SK-N-SH (cell line): ENCODE results near the gene SLC7A14. TPM values are rescaled to one million over a fixed set of nuclear protein-coding genes. Genes with fewer than 3 reads are reported as not detected.

Source experiments
- CTCF ChIA-PET: fragments of 300-600, 350-600 bp; formaldehyde crosslinking; extraction: SDS; loops from one replicate; lab custom pipeline; 2021; lab: Yijun Ruan, JAX
- POLR2A ChIA-PET: fragments of 350-600 bp; sonication (Branson Sonifier 250); formaldehyde crosslinking; extraction: SDS; loops from one replicate; lab custom pipeline; 2020; ENCODE audit warnings: antibody characterized with exemption, inconsistent platforms; lab: Yijun Ruan, JAX
- DNase-seq: peaks from one replicate; pipeline ENCODE4 v3.0.0; 2012
- H2AFZ ChIP-seq: fragments of 200-600 bp; sonication (generic); 2 replicates; pipeline ENCODE4 v1.8.1; 2016; ENCODE audit warnings: antibody characterized with exemption, mild to moderate bottlenecking, low read depth
- H3F3A ChIP-seq: fragments of 200-600 bp; sonication (generic); replicated peaks from 2 replicates; pipeline ENCODE3; 2016; ENCODE audit warnings: antibody characterized with exemption, mild to moderate bottlenecking; ENCODE audit not compliant: insufficient read depth
- H3K27ac ChIP-seq, 2 experiments: fragments of 200-500 bp in 1 of 2; fragments of 200-600 bp in 1 of 2; sonication (Bioruptor generic) in 1 of 2; sonication (generic), shearing (Covaris generic) in 1 of 2; 2 replicates each; pipeline versions ENCODE4 v1.5.1 to v1.6.1; 2014 to 2016; ENCODE audit warnings: low read depth in 2 of 2, inconsistent platforms in 1 of 2, low read length in 1 of 2, mild to moderate bottlenecking in 1 of 2, mixed read lengths in 1 of 2
- H3K27me3 ChIP-seq: fragments of 200-600 bp; sonication (generic), shearing (Covaris generic); 2 replicates; pipeline ENCODE4 v1.6.1; 2016; ENCODE audit warnings: mixed run types; ENCODE audit not compliant: insufficient read depth
- H3K36me3 ChIP-seq, 2 experiments: fragments of 200-500 bp in 1 of 2; fragments of 200-600 bp in 1 of 2; sonication (Bioruptor generic) in 1 of 2; sonication (generic) in 1 of 2; replicated peaks in 1 of 2; 2 replicates each; pipeline versions ENCODE3 to v1.5.1; 2014 to 2016; ENCODE audit warnings: low read length in 1 of 2, mild to moderate bottlenecking in 1 of 2; ENCODE audit not compliant: insufficient read depth in 2 of 2, control insufficient read depth in 1 of 2
- H3K4me1 ChIP-seq, 2 experiments: fragments of 200-500 bp in 1 of 2; fragments of 200-600 bp in 1 of 2; sonication (Bioruptor generic) in 1 of 2; sonication (generic), shearing (Covaris generic) in 1 of 2; 2 replicates each; pipeline versions ENCODE4 v1.5.1 to v1.6.1; 2014 to 2016; ENCODE audit warnings: low read depth in 1 of 2, low read length in 1 of 2, mixed run types in 1 of 2; ENCODE audit not compliant: insufficient read depth in 2 of 2, control insufficient read depth in 1 of 2
- H3K4me2 ChIP-seq: fragments of 200-600 bp; sonication (generic), shearing (Covaris generic); 2 replicates; pipeline ENCODE4 v1.6.1; 2017; ENCODE audit warnings: mixed run types
- H3K4me3 ChIP-seq, 2 experiments: fragments of 200-500 bp in 1 of 2; fragments of 200-600 bp in 1 of 2; sonication (Bioruptor generic) in 1 of 2; sonication (generic), shearing (Covaris generic) in 1 of 2; 2 replicates each; pipeline versions ENCODE4 v1.5.1 to v1.8.1; 2014 to 2016; ENCODE audit warnings: low read depth in 2 of 2, inconsistent platforms in 1 of 2, low read length in 1 of 2, mild to moderate bottlenecking in 1 of 2, mixed read lengths in 1 of 2, moderate library complexity in 1 of 2
- H3K79me2 ChIP-seq: fragments of 200-600 bp; sonication (generic); 2 replicates; pipeline ENCODE4 v1.8.1; 2017; ENCODE audit warnings: mild to moderate bottlenecking; ENCODE audit not compliant: insufficient read depth
- H3K9ac ChIP-seq: fragments of 200-600 bp; sonication (generic); 2 replicates; pipeline ENCODE4 v1.6.1; 2017; ENCODE audit warnings: mixed run types
- H3K9me2 ChIP-seq: fragments of 200-600 bp; sonication (generic); 2 replicates; pipeline ENCODE4 v1.6.1; 2017; ENCODE audit warnings: mixed run types
- H3K9me3 ChIP-seq: fragments of 200-600 bp; sonication (generic); 2 replicates; pipeline ENCODE4 v1.6.1; 2017; ENCODE audit warnings: mixed run types, mild to moderate bottlenecking, moderate library complexity
- H4K20me1 ChIP-seq: fragments of 200-600 bp; sonication (generic); 2 replicates; pipeline ENCODE4 v1.6.1; 2017; ENCODE audit warnings: mild to moderate bottlenecking, mixed run types; ENCODE audit not compliant: insufficient read depth
- CHD2 ChIP-seq: fragments of 150-350 bp; IDR thresholded peaks from 2 replicates; pipeline ENCODE4 v1.6.1; 2018; ENCODE audit warnings: low read length; ENCODE audit not compliant: partially characterized antibody
- EZH2phosphoT487 ChIP-seq: fragments of 200-600 bp; sonication (generic); IDR thresholded peaks from 2 replicates; pipeline ENCODE4 v1.6.1; 2017; ENCODE audit warnings: low read depth, mixed run types, mild to moderate bottlenecking, antibody characterized with exemption, moderate library complexity, borderline replicate concordance
- FOSL2 ChIP-seq: IDR thresholded peaks from 2 replicates; pipeline ENCODE4 v1.4.0; 2012; ENCODE audit warnings: low read depth, mild to moderate bottlenecking, moderate library complexity, borderline replicate concordance
- JUND ChIP-seq: IDR thresholded peaks from 2 replicates; pipeline ENCODE4 v1.4.0; 2012
- MEF2A ChIP-seq: IDR thresholded peaks from 2 replicates; pipeline ENCODE4 v1.4.0; 2012; ENCODE audit warnings: low read depth, borderline replicate concordance
- NFIC ChIP-seq: IDR thresholded peaks from 2 replicates; pipeline ENCODE4 v1.4.0; 2012; ENCODE audit warnings: borderline replicate concordance
- POLR2AphosphoS5 ChIP-seq: IDR thresholded peaks from 2 replicates; pipeline ENCODE4 v1.6.1; 2012; ENCODE audit warnings: low read depth, low read length
- SIN3A ChIP-seq: IDR thresholded peaks from 2 replicates; pipeline ENCODE4 v1.6.1; 2012; ENCODE audit warnings: low read depth, mild to moderate bottlenecking, low read length, moderate library complexity, borderline replicate concordance
- TAF1 ChIP-seq: IDR thresholded peaks from 2 replicates; pipeline ENCODE4 v1.6.1; 2012; ENCODE audit warnings: low read depth, mild to moderate bottlenecking, low read length, moderate library complexity, borderline replicate concordance
- TCF12 ChIP-seq: IDR thresholded peaks from 2 replicates; pipeline ENCODE4 v1.4.0; 2012
- TEAD4 ChIP-seq: IDR thresholded peaks from 2 replicates; pipeline ENCODE4 v1.4.0; 2012; ENCODE audit warnings: mild to moderate bottlenecking, borderline replicate concordance; ENCODE audit not compliant: insufficient read depth
- YY1 ChIP-seq: IDR thresholded peaks from 2 replicates; pipeline ENCODE4 v1.4.0; 2012; ENCODE audit warnings: low read depth, mild to moderate bottlenecking
- WGBS: methylation state at CpG from one replicate; pipeline ENCODE4 v1.1.6; 2017; ENCODE audit warnings: low lambda C conversion rate; 5-methylcytosine and 5-hydroxymethylcytosine counted together
- polyA plus RNA-seq, 3 experiments: library from polyadenylated mRNA; depleted of rRNA; stranded (reverse); fragments of >200 nt; gene quantifications; 2 replicates each; pipeline ENCODE4 v1.2.3, GENCODE V29; 2012
- TF ChIP-seq, protein P1 (sequence below): fragments of 150-350 bp; IDR thresholded peaks from 2 replicates; pipeline ENCODE4 v1.6.1; 2016; ENCODE audit warnings: mild to moderate bottlenecking, low read depth, low read length
- TF ChIP-seq, protein P2 (sequence below): IDR thresholded peaks from 2 replicates; pipeline ENCODE4 v1.6.1; 2012; ENCODE audit warnings: mild to moderate bottlenecking, low read depth, low read length, moderate library complexity
- TF ChIP-seq, protein P3 (sequence below): IDR thresholded peaks from 2 replicates; pipeline ENCODE4; 2012

Gene SLC7A14
- polyA plus RNA-seq, 1 of the 3 experiments (the other 2 are of a cell fraction), result 2.5 TPM

DNA sequence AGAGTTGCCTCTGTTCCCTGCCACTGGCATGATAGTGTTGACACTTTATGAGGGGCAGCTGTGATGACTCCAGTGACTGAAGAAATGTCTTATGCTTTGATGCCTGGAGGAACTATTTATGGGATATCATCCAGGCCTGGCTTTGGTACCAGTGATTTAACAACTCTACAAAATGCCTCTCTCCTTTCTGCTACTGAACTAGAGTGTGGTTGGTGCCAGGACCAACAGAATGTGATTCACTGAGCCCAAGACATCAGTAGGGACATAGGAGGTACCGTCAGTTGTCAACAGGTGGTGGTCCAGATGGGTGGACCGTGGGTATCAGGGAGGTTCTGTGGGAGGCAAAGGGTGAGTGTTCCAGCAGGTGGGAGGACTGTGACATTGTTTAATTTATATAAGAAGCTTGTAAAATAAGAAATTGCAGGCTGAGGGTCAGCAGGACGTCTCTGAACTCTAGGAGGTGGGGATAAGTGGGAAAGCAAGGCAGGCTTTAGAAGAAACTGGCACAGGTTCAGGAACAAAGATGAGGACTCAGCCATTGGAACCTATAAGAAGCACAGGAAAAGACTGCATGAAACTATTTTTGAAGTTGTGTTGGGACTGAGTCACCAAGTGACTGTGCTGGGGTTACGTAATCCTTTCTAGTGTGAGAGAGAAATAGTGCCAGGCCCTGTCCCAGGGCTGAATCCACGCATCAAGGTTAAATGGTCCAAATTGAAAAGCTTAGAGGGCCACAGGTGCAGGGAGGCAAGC is 28.5 kb upstream of the SLC7A14 start:
- no peak overlapping the region for H3K9ac ChIP-seq
- peak overlapping the region in 1 of 2 experiments; percentile 53; a peak in 2 of 4 replicates for H3K27ac ChIP-seq
- H2AFZ ChIP-seq, result no peak overlapping the region
- H3K9me2 ChIP-seq, result no peaks in the 10 kb centered on the region
- 44% methylated on average over 5 of the region's 5 CpGs for WGBS
- no peak for DNase-seq
- no peaks in the 10 kb centered on the region for H4K20me1 ChIP-seq
- no peaks in the 10 kb centered on the region for H3K9me3 ChIP-seq
- no peak overlapping the region for H3K4me3 ChIP-seq
- no peaks in the 10 kb centered on the region for H3K27me3 ChIP-seq
- H3F3A ChIP-seq, result no peaks in the 10 kb centered on the region
- H3K79me2 ChIP-seq, result no peaks in the 10 kb centered on the region
- no peaks in the 10 kb centered on the region for H3K36me3 ChIP-seq
- TF ChIP-seq, protein P1, sequence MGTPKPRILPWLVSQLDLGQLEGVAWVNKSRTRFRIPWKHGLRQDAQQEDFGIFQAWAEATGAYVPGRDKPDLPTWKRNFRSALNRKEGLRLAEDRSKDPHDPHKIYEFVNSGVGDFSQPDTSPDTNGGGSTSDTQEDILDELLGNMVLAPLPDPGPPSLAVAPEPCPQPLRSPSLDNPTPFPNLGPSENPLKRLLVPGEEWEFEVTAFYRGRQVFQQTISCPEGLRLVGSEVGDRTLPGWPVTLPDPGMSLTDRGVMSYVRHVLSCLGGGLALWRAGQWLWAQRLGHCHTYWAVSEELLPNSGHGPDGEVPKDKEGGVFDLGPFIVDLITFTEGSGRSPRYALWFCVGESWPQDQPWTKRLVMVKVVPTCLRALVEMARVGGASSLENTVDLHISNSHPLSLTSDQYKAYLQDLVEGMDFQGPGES, result no peak
- TF ChIP-seq EZH2phosphoT487 (no peak), POLR2AphosphoS5 (no peak; the same call in 1 of the 2 replicates), CHD2 (no peak), NFIC (peak; percentile 81), SIN3A (no peak), YY1 (peak; percentile 41; the same call in 1 of the 2 replicates), TAF1 (no peak), FOSL2 (peak; percentile 96), TEAD4 (no peak), MEF2A (peak; percentile 86), TCF12 (peak; percentile 73), JUND (peak; percentile 87)
- TF ChIP-seq, protein P2, sequence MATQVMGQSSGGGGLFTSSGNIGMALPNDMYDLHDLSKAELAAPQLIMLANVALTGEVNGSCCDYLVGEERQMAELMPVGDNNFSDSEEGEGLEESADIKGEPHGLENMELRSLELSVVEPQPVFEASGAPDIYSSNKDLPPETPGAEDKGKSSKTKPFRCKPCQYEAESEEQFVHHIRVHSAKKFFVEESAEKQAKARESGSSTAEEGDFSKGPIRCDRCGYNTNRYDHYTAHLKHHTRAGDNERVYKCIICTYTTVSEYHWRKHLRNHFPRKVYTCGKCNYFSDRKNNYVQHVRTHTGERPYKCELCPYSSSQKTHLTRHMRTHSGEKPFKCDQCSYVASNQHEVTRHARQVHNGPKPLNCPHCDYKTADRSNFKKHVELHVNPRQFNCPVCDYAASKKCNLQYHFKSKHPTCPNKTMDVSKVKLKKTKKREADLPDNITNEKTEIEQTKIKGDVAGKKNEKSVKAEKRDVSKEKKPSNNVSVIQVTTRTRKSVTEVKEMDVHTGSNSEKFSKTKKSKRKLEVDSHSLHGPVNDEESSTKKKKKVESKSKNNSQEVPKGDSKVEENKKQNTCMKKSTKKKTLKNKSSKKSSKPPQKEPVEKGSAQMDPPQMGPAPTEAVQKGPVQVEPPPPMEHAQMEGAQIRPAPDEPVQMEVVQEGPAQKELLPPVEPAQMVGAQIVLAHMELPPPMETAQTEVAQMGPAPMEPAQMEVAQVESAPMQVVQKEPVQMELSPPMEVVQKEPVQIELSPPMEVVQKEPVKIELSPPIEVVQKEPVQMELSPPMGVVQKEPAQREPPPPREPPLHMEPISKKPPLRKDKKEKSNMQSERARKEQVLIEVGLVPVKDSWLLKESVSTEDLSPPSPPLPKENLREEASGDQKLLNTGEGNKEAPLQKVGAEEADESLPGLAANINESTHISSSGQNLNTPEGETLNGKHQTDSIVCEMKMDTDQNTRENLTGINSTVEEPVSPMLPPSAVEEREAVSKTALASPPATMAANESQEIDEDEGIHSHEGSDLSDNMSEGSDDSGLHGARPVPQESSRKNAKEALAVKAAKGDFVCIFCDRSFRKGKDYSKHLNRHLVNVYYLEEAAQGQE, result peak; percentile 83
- TF ChIP-seq, protein P3, sequence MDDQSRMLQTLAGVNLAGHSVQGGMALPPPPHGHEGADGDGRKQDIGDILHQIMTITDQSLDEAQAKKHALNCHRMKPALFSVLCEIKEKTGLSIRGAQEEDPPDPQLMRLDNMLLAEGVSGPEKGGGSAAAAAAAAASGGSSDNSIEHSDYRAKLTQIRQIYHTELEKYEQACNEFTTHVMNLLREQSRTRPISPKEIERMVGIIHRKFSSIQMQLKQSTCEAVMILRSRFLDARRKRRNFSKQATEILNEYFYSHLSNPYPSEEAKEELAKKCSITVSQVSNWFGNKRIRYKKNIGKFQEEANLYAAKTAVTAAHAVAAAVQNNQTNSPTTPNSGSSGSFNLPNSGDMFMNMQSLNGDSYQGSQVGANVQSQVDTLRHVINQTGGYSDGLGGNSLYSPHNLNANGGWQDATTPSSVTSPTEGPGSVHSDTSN, result peak; percentile 28; the same call in 1 of the 2 replicates
- TF ChIP-seq, all 33 proteins: peak for 8
- Histone ChIP-seq H3K4me2 (peak overlapping the region; percentile 36; the same call in 1 of the 2 replicates), H3K4me1 (peaks cover 0 to 8% of the 10 kb centered on the region in 2 experiments; a peak in 3 of 4 replicates)
- CTCF ChIA-PET, result no interaction called here
- POLR2A ChIA-PET, result no interaction called here
